Subcutaneous abdominal adipose tissue (tissue), 5 donors: ENCODE results near the gene ZDHHC21.

Experiments used
- H3K27ac ChIP-seq: one replicate; pipeline ENCODE4 v1.7.0; 2013; ENCODE audit warnings: low read depth, mild to moderate bottlenecking, inconsistent platforms, low read length, moderate library complexity
- H3K27me3 ChIP-seq, 5 donors: one replicate each; pipeline ENCODE4 v1.7.0; 2013; ENCODE audit warnings: low read length in 5 of 5, inconsistent platforms in 1 of 5; ENCODE audit not compliant: control insufficient read depth in 5 of 5, insufficient read depth in 4 of 5
- H3K36me3 ChIP-seq, 5 donors: one replicate each; pipeline ENCODE4 v1.7.0; 2013; ENCODE audit warnings: low read length in 5 of 5; ENCODE audit not compliant: control insufficient read depth in 5 of 5, insufficient read depth in 5 of 5
- H3K4me1 ChIP-seq, 5 donors: one replicate each; pipeline ENCODE4 v1.7.0; 2013; ENCODE audit warnings: low read length in 5 of 5, mild to moderate bottlenecking in 3 of 5, moderate library complexity in 1 of 5; ENCODE audit not compliant: control insufficient read depth in 5 of 5, insufficient read depth in 5 of 5
- H3K4me3 ChIP-seq, 5 donors: one replicate each; pipeline ENCODE4 v1.7.0; 2013; ENCODE audit warnings: low read length in 5 of 5, low read depth in 1 of 5
- H3K9ac ChIP-seq, 5 donors: one replicate each; pipeline ENCODE4 v1.7.0; 2013; ENCODE audit warnings: low read length in 5 of 5, mild to moderate bottlenecking in 4 of 5, moderate library complexity in 3 of 5
- H3K9me3 ChIP-seq, 5 donors: one replicate each; pipeline ENCODE4 v1.7.0; 2013; ENCODE audit warnings: low read length in 5 of 5; ENCODE audit not compliant: control insufficient read depth in 5 of 5
- donor health status: healthy.
- donor health status: healthy.
- donor health status: healthy.
- donor health status: healthy.
- donor health status: healthy.

Gene ZDHHC21

GRCh38 chr9:14713187-14713767, 20.0 kb upstream of the ZDHHC21 start:
- Histone ChIP-seq H3K9me3 (peaks cover 0 to 2% (median 0%) of the 10 kb centered on the region in 5 donors), H3K27me3 (no peaks in the 10 kb centered on the region), H3K36me3 (peaks cover 0 to 2% (median 0%) of the 10 kb centered on the region in 5 donors), H3K9ac (no peak overlapping the region), H3K4me1 (no peaks in the 10 kb centered on the region), H3K27ac (no peak overlapping the region), H3K4me3 (no peak overlapping the region)

- Histone ChIP-seq H3K4me1 (no peaks in the 10 kb centered on the region), H3K9me3 (peaks cover 0 to 14% (median 6%) of the 10 kb centered on the region in 5 donors), H3K4me3 (no peak overlapping the region), H3K9ac (no peak overlapping the region), H3K27ac (no peak overlapping the region), H3K36me3 (no peaks in the 10 kb centered on the region), H3K27me3 (no peaks in the 10 kb centered on the region)
Measured at GRCh38 chr9:14710804-14711203, 17.6 kb upstream of the ZDHHC21 start.

GRCh38 chr9:14706530-14707140, 13.4 kb upstream of the ZDHHC21 start:
- peaks cover 0 to 19% (median 13%) of the 10 kb centered on the region in 5 donors for H3K9me3 ChIP-seq
- H3K27me3 ChIP-seq, result no peaks in the 10 kb centered on the region
- no peak overlapping the region for H3K9ac ChIP-seq
- H3K4me1 ChIP-seq, result peaks cover 0 to 1% (median 0%) of the 10 kb centered on the region in 5 donors
- no peak overlapping the region for H3K4me3 ChIP-seq
- no peaks in the 10 kb centered on the region for H3K36me3 ChIP-seq
- H3K27ac ChIP-seq, result no peak overlapping the region

GRCh38 chr9:14705079-14705478, 11.8 kb upstream of the ZDHHC21 start:
- H3K36me3 ChIP-seq, result no peaks in the 10 kb centered on the region
- H3K9ac ChIP-seq, result no peak overlapping the region
- H3K4me1 ChIP-seq, result peaks cover 0 to 3% (median 0%) of the 10 kb centered on the region in 5 donors
- H3K4me3 ChIP-seq, result no peak overlapping the region
- no peaks in the 10 kb centered on the region for H3K27me3 ChIP-seq
- peaks cover 0 to 19% (median 13%) of the 10 kb centered on the region in 5 donors for H3K9me3 ChIP-seq
- H3K27ac ChIP-seq, result no peak overlapping the region

GRCh38 chr9:14704281-14704680, 11.0 kb upstream of the ZDHHC21 start:
- Histone ChIP-seq H3K9ac (no peak overlapping the region), H3K9me3 (peaks cover 0 to 19% (median 13%) of the 10 kb centered on the region in 5 donors), H3K36me3 (no peaks in the 10 kb centered on the region), H3K27me3 (no peaks in the 10 kb centered on the region), H3K4me1 (peaks cover 0 to 3% (median 0%) of the 10 kb centered on the region in 5 donors), H3K4me3 (no peak overlapping the region), H3K27ac (no peak overlapping the region)

- H3K27ac ChIP-seq, result no peak overlapping the region
- H3K4me1 ChIP-seq, result peaks cover 0 to 3% (median 0%) of the 10 kb centered on the region in 5 donors
- no peaks in the 10 kb centered on the region for H3K27me3 ChIP-seq
- no peak overlapping the region for H3K4me3 ChIP-seq
- H3K9me3 ChIP-seq, result peaks cover 0 to 17% (median 13%) of the 10 kb centered on the region in 5 donors
- no peaks in the 10 kb centered on the region for H3K36me3 ChIP-seq
- H3K9ac ChIP-seq, result no peak overlapping the region
Measured at GRCh38 chr9:14702200-14702720, 9.0 kb upstream of the ZDHHC21 start.

GRCh38 chr9:14692470-14693250, 572 bp downstream of the ZDHHC21 start:
- H3K9ac ChIP-seq, result peak overlapping the region; percentile 57 to 81 (median 74)
- peaks cover 0 to 14% (median 7%) of the 10 kb centered on the region in 5 donors for H3K36me3 ChIP-seq
- no peaks in the 10 kb centered on the region for H3K27me3 ChIP-seq
- H3K9me3 ChIP-seq, result no peaks in the 10 kb centered on the region
- H3K27ac ChIP-seq, result no peak overlapping the region
- H3K4me1 ChIP-seq, result peaks cover 2 to 17% (median 17%) of the 10 kb centered on the region in 5 donors
- H3K4me3 ChIP-seq, result peak overlapping the region; percentile 73 to 86 (median 78)

- H3K27me3 ChIP-seq, result no peaks in the 10 kb centered on the region
- H3K4me1 ChIP-seq, result peaks cover 2 to 21% (median 17%) of the 10 kb centered on the region in 5 donors
- no peak overlapping the region for H3K4me3 ChIP-seq
- peak overlapping the region in 3 of 5 donors; percentile 9 to 40 (median 30) for H3K9ac ChIP-seq
- H3K27ac ChIP-seq, result no peak overlapping the region
- peaks cover 3 to 20% (median 10%) of the 10 kb centered on the region in 5 donors for H3K36me3 ChIP-seq
- H3K9me3 ChIP-seq, result no peaks in the 10 kb centered on the region
Measured at GRCh38 chr9:14690948-14691730, 2.1 kb downstream of the ZDHHC21 start.

- H3K36me3 ChIP-seq, result peaks cover 3 to 20% (median 10%) of the 10 kb centered on the region in 5 donors
- H3K9ac ChIP-seq, result no peak overlapping the region
- no peak overlapping the region for H3K4me3 ChIP-seq
- no peaks in the 10 kb centered on the region for H3K27me3 ChIP-seq
- H3K27ac ChIP-seq, result no peak overlapping the region
- H3K4me1 ChIP-seq, result peaks cover 0 to 10% (median 5%) of the 10 kb centered on the region in 5 donors
- H3K9me3 ChIP-seq, result no peaks in the 10 kb centered on the region
Measured at GRCh38 chr9:14687042-14687719, 6.1 kb downstream of the ZDHHC21 start.
